Measurements from ENCODE around the gene COPS2. TPM values are rescaled to one million over a fixed set of nuclear protein-coding genes. Genes with fewer than 3 reads are reported as not detected.
A peak's percentile ranks its signal among the peaks of the same experiment; 100 is the strongest.

Gene COPS2
- total RNA-seq, 4 donors from 2014 or later, result 64.2 to 79.1 (median 70.2) TPM

DNA sequence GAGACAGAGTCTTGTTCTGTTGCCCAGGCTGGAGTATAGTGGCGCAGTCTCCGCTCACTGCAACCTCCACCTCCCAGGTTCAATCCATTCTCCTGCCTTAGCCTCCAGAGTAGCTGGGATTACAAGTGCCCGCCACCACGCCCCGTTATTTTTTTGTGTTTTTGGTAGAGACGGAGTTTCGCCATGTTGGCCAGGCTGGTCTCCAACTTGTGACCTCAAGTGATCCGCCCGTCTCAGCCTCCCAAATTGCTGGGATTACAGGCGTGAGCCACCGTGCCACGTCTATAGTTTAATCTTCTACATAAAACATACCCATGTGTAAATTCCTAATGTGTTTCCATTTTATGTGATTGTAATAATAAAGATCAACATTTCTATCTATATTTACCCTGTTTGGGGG lies 16.4 kb upstream of the COPS2 start:
- no peaks in the 10 kb centered on the region for H3K9me3 ChIP-seq
- 98% methylated on average over 6 to 12 of the region's 12 CpGs for WGBS, 2 donors (ENCODE audit: low coverage in 1 of 2)
- TF ChIP-seq POLR2A (IDR thresholded peaks at IDR 0.05) (no peak), POLR2AphosphoS5 (IDR thresholded peaks at IDR 0.05) (no peak), EP300 (IDR thresholded peaks at IDR 0.05) (no peak)
- TF ChIP-seq, protein P1, sequence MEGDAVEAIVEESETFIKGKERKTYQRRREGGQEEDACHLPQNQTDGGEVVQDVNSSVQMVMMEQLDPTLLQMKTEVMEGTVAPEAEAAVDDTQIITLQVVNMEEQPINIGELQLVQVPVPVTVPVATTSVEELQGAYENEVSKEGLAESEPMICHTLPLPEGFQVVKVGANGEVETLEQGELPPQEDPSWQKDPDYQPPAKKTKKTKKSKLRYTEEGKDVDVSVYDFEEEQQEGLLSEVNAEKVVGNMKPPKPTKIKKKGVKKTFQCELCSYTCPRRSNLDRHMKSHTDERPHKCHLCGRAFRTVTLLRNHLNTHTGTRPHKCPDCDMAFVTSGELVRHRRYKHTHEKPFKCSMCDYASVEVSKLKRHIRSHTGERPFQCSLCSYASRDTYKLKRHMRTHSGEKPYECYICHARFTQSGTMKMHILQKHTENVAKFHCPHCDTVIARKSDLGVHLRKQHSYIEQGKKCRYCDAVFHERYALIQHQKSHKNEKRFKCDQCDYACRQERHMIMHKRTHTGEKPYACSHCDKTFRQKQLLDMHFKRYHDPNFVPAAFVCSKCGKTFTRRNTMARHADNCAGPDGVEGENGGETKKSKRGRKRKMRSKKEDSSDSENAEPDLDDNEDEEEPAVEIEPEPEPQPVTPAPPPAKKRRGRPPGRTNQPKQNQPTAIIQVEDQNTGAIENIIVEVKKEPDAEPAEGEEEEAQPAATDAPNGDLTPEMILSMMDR (IDR thresholded peaks at IDR 0.05), result no peak
- no peak overlapping the region for H3K4me3 ChIP-seq
- H3K36me3 ChIP-seq, result no peaks in the 10 kb centered on the region
- ATAC-seq, result no peak
- no peak overlapping the region for H3K27ac ChIP-seq
- no peaks in the 10 kb centered on the region for H3K27me3 ChIP-seq
- H3K4me1 ChIP-seq, result peaks cover 0 to 18% (median 0%) of the 10 kb centered on the region in 3 donors

DNA sequence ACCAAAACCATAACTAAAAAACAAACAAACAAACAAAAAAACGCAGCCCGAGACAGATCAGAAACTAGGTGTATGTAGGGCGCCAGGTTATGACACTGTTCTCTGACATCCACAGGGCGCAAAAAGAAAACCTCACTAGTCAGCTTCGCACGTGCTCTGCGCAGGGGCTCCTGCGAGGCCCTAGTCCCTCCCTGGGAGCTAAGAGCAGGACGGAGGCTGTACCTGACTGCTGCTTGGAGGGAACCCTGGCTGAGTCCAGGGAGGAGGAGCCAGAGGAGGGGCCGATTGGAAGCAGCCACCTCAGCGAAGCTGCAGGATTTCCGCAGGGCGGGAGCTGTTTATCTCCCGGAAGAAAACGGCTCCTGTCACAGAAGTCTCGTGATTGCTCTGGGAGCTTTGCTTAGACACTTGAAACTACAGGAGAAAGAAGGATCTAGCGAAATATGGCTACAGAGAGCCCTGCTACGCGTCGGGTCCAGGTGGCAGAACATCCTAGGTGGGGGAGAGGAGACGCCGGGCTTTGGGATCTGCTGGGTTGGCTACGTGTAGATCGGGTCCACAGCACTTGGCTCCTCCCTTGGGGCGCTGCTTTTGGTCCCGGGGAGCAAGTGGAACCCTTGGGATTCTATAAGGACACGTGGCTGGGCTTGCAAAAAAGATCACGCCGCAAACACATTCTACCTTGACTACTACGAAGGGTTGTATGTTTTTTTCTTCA lies 14.6 kb upstream of the COPS2 start, which contains the start of gene GALK2:
Gene GALK2, plus strand, starts transcription at position 368 of the 718 bp plus-strand sequence. Its CDS starts 76 bp downstream, at position 444.
- H3K27me3 ChIP-seq, result no peaks in the 10 kb centered on the region
- no peaks in the 10 kb centered on the region for H3K9me3 ChIP-seq
- peak; percentile 99 for ATAC-seq
- H3K27ac ChIP-seq, result peak within 1 kb of the TSS; percentile 55 to 87 (median 84)
- TF ChIP-seq, protein P1 (IDR thresholded peaks at IDR 0.05), result peak in 1 of 4 experiments; percentile 10
- peak in 1 of 2 donors; percentile 15 for TF ChIP-seq POLR2A (IDR thresholded peaks at IDR 0.05)
- no peak for TF ChIP-seq EP300 (IDR thresholded peaks at IDR 0.05)
- TF ChIP-seq POLR2AphosphoS5 (IDR thresholded peaks at IDR 0.05), result peak; percentile 48
- peaks cover 0 to 18% (median 0%) of the 10 kb centered on the region in 3 donors for H3K4me1 ChIP-seq
- peak within 1 kb of the TSS; percentile 64 to 92 for H3K4me3 ChIP-seq
- 5 to 14% methylated on average over 13 to 25 of the region's 30 CpGs for WGBS, 2 donors (ENCODE audit: low coverage in 1 of 2)
- no peaks in the 10 kb centered on the region for H3K36me3 ChIP-seq

DNA sequence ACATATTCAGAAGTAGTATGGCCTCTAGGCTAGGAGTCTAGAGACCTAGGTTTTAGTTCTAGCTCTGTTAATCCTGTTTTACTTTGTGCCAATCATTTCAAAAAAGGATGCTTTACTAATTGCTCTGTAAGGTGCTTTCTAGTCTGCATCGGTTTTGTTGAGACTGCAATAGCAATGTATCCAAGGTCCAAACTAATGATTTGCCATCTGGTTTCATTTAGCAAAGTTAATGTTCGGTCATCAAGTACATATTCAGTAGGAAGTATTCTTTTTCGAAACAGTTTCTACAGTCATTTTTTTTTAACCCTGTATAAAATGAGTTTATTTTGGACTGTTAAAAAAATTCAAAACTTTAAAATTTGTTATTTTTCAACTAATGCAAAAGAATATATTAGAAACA lies 12.6 kb upstream of the COPS2 start:
- H3K9me3 ChIP-seq, result no peaks in the 10 kb centered on the region
- H3K4me3 ChIP-seq, result no peak overlapping the region
- H3K27me3 ChIP-seq, result no peaks in the 10 kb centered on the region
- 58 to 66% methylated on average over 3 of the region's 3 CpGs for WGBS, 2 donors (ENCODE audit: low coverage in 1 of 2)
- no peak overlapping the region for H3K27ac ChIP-seq
- H3K36me3 ChIP-seq, result peaks cover 0 to 2% of the 10 kb centered on the region in 2 donors
- TF ChIP-seq POLR2AphosphoS5 (IDR thresholded peaks at IDR 0.05), result no peak
- H3K4me1 ChIP-seq, result peaks cover 0 to 18% (median 0%) of the 10 kb centered on the region in 3 donors
- ATAC-seq, result no peak

DNA sequence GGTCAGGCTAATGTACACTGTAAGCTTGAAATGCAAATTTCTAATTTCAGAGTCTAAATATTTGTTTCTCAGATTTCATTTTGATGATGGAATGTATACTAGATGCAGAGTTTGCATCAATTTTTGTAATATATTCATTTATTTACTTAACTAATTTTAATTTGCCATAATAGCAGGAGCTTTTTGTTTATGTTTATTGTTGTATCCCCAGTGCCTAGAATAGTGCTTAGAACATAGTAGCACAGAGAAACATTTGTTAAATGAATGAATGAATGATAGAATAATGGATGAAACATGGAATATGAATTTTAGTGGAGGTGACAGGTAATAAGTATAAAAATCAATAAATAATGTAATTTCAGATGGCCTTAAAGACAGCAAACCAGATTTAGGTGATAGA lies 9.5 kb upstream of the COPS2 start:
- no peaks in the 10 kb centered on the region for H3K4me1 ChIP-seq
- ATAC-seq, result no peak
- no peak overlapping the region for H3K27ac ChIP-seq
- peaks cover 0 to 16% of the 10 kb centered on the region in 2 donors for H3K36me3 ChIP-seq
- TF ChIP-seq EP300 (IDR thresholded peaks at IDR 0.05) (no peak), POLR2AphosphoS5 (IDR thresholded peaks at IDR 0.05) (no peak), POLR2A (IDR thresholded peaks at IDR 0.05) (no peak)
- TF ChIP-seq, protein P1 (IDR thresholded peaks at IDR 0.05), result no peak
- H3K4me3 ChIP-seq, result no peak overlapping the region
- no peaks in the 10 kb centered on the region for H3K27me3 ChIP-seq
- no peaks in the 10 kb centered on the region for H3K9me3 ChIP-seq

DNA sequence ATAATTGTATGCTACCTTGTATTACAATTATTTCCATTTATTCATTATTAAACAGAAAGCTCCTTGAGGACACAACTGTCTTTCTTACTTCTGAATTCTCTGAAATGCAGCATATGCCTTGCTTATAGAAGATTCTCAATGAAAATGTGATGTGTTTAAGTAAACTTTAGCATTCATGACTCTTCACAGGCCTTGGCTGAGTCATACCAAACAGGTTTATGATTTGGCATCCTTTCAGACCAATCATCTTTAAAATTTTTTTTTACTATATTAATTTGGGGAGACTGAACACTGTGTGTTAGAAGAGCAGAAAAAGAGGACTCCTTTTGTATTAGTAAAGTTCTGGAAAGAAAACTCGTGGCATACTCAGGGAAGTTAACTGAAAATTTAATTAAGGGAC lies 8.3 kb upstream of the COPS2 start:
- no peak for ATAC-seq
- TF ChIP-seq, protein P1 (IDR thresholded peaks at IDR 0.05), result no peak
- TF ChIP-seq EP300 (IDR thresholded peaks at IDR 0.05), result no peak
- TF ChIP-seq POLR2AphosphoS5 (IDR thresholded peaks at IDR 0.05), result no peak
- no peak for TF ChIP-seq POLR2A (IDR thresholded peaks at IDR 0.05)
- no peaks in the 10 kb centered on the region for H3K4me1 ChIP-seq
- H3K9me3 ChIP-seq, result no peaks in the 10 kb centered on the region
- 83 to 86% methylated on average over 1 of the region's 1 CpG for WGBS, 2 donors (ENCODE audit: low coverage in 1 of 2)
- H3K36me3 ChIP-seq, result peaks cover 0 to 16% of the 10 kb centered on the region in 2 donors
- H3K27me3 ChIP-seq, result no peaks in the 10 kb centered on the region
- H3K4me3 ChIP-seq, result no peak overlapping the region
- H3K27ac ChIP-seq, result no peak overlapping the region

Measured in gastroesophageal sphincter (tissue), 4 donors.